CD4-positive, alpha-beta T cell treated with Interleukin-4 for 1 hour (primary cell): Measurements from ENCODE around the gene MYO1A.
"Not testable (repeated sequence)": the region's sequence is repeated elsewhere in the genome, so short reads cannot be mapped to it uniquely, and the experiment has no call there.

Source experiments
- DNase-seq, 2 donors: peaks; one replicate each; pipeline ENCODE4 v3.0.0-alpha.2; 2020 to 2022

MYO1A gene

DNA sequence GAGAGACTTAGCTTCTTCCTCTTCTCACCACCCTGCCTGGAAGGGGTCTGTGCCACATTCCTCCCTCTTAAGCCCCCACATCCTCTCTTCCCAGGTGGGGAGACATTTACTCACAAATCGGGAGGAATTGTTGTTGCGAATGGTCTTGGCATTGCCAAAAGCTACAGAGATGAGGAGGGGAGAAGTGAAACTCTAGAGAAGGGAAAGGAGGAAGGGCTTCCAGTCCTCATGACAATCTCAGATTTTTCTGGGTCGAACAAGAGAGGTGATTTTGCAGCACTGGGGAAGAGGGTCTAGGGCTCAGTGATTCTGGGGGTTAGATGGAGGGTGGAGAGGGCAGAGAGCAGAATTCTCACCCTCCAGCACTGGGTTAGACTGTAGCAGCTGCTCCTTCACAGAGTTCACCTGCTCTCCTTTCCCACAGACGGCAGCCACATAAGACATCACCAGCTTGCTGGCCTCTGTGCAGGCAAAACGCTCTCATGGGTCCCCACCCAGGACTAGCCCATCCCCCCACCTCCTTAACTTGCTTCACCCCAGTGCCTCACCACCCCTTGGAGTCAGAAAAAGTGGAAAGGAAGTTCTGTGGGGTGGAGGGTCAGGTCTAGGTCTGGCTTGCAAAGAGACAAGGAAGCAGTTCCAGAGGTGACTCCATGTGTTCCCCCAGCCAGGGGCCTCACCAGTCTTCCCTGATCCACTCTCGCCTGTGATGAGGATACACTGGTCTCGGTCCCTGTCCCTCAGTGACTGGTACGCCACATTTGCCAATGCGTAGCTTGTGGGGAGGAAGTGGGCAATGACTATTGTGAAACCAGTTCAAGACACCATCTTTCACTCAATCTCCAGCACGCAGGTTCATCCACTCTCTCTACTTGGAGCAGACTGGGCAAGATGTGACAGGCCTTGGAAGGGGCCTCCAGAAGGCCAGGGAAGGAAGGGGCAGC, 2.7 kb downstream of the MYO1A start:
- DNase-seq, result peak; percentile 42 to 46

DNA sequence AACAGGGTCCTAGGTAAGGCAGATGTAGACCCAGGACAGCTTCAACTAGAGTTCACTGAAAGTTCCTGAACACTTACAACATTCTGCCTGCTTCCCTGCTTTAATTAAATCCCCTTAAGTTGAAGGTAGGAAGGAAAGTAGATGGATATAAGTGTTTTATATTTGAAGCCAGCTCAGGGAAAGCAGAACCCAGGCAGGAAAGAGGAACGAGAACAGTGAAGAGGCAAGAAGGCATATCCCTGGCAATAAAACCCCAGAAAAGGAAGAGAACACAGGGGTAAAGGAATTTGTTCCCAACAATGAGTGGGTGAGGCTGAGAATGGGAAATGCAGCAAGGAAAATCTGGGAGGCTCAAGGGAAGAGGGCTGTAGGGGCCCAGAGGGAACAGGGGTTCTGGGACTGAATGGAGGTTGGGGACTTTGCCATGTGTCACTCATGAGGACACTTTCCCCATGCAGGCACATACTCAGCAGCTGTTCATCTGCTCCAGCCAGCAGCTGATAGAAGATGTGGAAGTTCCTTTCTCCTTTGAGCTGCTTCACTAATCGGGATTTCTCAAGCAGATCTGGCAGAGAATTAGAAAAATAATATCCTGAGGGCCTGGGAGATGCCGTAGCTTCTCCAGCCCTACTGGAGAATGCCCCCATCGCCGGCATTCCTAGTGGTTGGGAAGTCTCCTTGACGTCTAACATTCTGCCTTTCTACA, 3.7 kb downstream of the MYO1A start:
- DNase-seq, result no peak

DNA sequence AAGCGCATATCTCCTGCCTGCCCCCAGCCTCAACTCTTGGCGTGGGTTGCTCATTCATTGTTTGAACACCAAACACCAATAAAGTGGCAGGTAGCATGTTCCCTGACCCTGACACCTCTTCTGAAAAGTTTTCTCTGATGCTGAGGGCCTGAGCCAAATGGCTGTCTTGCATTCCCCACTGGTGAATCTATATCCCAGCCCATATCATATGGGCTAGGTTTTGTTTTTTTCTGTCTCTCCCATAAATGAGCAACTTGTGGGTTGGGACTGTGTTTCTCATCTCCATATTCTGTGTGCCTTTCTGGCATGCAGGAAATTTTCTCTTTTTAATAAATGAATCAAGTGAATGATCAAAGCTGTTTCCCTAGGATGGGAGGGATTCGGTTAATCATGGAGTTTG, 5.0 kb downstream of the MYO1A start:
- DNase-seq, result no peak

DNA sequence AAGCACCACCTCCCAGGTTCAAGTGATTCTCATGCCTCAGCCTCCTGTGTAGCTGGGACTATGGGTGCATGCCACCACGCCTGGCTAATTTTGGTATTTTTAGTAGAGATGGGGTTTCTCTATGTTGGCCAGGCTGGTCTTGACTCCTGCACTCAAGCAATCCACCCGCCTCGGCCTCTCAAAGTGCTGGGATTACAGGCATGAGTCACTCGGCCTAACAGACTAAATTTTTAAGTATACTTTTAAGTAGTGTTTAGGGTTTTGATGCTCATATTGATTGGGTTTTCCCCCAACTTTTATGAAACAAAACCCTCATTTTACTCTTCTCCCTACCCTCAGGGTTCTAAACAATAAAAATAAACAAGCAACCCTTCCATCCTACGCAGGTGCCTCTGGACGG, 5.5 kb downstream of the MYO1A start:
- DNase-seq, result no peak

DNA sequence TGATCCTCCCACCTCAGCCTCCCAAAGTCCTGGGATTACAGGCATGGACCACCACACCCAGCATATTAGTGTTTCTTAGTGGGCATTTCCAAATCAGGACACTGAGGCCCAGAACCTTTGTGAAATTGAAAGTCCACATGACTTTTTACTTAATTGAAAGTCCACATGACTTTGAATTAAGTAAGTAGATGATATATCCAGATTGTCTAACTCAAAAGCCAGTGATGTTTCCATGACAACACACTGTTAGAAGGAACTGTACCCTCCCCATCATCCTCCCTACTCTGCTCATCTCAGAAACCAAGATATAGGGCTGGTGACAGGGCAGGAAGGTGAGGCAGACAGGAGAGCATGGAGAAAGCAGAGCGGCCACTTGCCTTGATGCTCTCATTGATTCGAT, 7.2 kb downstream of the MYO1A start:
- DNase-seq, result no peak

DNA sequence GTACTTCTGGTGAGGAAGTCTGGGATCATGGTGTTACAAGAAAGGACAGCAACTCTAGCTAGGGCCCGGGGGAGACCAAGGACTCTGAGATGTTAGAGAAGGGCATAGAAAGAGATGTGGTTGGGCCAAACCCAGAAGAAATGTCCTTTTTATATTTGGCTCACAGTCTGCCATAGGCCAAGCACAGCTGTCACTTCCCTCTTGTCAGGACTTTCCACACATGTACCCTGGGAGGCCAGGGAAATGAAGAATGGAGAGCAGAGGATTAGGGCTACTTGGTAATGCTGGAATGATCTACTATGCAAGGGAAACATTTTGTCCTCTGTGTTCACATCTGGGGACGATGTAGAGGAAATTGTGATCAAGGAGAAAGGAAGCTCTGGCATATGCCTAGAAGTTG, 9.2 kb downstream of the MYO1A start:
- DNase-seq, result no peak

DNA sequence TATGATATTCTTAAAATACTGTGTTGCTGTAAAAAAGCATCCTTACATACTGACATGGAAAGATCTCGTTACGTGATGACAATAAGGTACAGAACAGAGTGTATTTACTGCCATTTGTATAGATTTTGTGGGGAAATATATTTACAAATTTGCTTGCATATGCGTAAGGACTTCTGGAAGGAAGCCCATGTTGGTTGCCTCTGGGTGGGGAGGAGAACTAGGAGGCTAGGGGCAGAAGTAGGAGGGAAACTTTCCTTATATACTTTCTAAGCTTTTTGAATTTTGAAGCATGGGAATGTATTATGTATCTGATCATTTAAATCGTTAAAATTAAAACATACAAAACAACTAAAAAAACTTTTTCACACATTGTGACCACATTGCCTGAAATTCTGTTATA, 9.7 kb downstream of the MYO1A start:
- no peak for DNase-seq

DNA sequence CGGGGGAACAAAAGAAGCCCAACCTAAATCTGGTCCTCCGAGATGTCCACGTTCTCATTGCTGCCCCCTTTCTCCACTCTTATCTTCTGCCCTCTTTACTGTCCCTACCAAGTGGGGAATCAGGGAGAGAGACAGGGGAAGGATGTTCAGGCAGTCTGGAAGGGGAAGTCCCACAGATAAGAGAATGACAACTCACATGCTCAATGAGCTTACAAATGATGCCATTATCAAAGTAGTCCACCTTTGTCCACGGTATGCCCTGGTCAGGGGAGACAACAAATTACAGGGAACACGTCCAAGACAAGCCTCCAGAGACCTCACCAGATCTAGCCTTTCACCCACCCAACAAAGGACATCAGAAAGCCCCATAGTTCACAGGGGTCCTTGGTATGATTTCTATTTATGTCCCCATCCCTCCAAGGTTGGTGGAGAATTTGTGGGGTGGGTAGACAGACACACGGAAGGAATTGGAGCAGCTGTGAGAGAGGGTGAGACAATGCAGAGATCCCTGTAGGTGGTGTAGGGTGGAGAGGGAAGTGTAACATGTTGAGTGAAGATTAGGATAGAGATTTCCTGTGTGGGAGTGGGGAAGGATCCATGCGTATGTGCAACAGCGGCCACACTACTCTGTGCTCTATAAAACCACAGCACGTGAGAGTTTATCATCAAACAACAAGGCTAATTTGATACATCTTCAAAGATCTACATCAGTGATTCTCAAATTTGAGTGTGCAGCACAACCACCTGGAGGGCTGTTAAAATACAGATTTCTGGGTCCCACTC, 10.7 kb downstream of the MYO1A start:
- DNase-seq, result no peak

DNA sequence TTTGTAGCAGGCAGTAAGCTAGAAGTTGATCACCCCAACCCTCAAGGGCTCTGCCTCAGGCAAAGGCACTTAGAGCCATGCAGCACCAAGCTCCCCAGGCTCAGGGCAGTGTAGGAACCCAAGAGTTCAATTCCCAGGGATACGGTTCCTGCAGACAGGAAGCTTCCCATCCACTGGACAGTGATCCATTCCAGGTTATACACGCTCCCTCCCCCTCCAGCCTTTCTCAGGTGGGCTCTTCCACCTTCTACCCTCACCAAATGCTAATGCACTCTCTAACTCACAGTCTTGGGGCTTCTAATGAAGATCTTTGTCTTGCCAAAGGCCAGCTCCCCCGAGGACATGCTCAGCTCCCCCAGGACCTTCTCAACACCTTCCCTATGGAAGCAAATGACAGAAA, 12.7 kb downstream of the MYO1A start:
- no peak for DNase-seq

DNA sequence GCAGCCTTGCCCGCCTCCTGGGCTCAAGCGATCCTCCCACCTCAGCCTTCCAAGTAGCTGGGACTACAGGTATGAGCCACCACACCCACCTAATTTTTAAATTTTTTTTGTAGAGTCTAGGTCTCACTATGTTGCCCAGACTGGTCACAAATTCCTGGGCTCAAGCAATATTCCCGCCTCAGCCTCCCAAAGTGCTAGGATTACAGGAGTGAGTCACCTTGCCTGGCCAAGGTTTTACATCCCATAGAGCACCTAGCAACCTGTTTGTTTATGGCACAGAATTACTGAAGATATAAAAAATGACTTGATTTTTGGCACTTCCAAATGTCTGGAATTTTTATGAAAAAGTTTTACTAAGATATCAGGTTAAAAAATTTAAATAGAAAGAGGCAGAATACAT, 16.5 kb downstream of the MYO1A start:
- no peak for DNase-seq

DNA sequence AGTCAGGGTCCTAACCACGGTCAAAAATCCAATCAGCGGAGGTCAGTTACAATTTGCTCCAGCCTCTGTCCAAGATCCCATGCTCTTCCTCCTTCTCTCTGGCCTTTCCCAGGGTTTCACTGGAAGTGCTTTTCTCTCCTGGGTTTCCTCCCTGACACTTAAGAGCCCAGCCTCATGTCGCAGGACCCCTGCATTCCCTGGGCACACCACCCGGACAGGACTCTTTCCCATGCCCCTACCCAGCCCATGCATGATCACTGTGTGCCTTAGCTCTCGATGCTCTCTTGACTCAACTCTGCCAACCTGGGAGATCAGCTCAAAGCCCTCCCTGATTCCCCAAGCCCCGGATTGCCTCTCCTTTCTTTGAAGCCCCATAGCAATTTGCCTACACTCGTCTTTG, 18.1 kb downstream of the MYO1A start:
- DNase-seq, result no peak

DNA sequence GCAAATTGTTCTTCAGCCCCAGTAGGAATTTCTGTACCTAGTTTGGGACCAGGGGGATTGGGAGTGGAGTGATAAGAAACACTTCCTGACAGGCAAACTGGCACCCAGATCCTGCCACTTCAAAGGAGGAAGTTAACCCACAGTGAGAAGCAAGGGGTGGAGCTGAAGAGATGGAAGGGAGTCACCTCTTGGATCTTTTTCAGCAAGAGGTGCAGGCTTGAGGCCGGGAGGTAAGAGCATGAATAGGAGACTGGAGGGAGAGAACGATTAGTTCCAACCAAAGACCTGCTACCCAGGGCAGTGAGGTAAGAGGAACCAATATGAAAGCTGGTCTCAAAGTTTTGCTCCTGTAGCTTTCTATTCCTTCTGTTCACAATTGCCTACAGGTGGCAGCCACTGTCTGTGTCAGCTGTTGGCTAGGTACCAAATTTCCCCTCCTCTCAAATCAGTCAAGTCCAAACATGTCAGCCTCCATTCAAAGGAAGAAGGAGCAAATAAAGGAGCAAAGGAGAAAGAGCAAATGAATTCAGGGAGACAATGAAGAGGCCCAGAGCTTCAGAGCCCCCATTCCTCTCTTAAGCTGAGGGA, 18.7 kb downstream of the MYO1A start:
- peak; percentile 16 to 29 for DNase-seq

DNA sequence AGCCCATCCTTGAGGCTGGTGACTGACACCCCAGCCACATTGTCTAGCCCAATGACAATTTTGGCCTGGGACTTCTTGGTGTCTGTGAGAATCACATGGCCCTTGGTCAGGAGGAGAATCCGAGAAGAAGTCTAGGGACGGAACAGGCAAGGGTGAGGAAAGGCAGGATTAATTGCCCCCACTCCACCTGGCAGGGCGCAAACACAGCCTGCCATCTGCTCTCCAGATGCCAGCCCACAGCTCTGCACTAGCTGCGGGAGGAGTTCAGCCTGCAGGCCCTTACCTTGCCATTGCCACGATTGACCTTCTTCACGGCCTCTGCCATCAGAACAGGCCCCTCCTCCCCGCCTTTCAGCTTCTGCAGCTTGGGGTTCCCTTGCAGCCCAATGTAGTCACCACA, 20.5 kb downstream of the MYO1A start:
- no peak for DNase-seq

DNA sequence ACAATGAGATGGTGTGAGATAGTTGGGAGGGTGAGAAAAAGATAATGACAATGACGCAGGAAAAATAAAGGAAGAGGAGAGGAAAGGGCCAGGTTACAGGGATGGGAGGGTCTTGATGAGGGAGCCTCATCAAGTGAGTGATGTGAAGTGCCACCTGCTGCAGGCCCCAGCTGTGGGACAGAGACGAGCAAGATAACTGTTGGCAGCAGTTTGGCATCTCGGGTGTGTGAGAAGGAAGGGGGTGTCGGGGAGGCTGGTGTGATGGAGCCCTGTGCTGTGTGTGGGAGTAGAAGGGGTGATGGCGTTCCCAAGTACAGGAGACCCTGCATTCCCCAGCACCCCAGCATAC, 22.1 kb downstream of the MYO1A start:
- no peak for DNase-seq

DNA sequence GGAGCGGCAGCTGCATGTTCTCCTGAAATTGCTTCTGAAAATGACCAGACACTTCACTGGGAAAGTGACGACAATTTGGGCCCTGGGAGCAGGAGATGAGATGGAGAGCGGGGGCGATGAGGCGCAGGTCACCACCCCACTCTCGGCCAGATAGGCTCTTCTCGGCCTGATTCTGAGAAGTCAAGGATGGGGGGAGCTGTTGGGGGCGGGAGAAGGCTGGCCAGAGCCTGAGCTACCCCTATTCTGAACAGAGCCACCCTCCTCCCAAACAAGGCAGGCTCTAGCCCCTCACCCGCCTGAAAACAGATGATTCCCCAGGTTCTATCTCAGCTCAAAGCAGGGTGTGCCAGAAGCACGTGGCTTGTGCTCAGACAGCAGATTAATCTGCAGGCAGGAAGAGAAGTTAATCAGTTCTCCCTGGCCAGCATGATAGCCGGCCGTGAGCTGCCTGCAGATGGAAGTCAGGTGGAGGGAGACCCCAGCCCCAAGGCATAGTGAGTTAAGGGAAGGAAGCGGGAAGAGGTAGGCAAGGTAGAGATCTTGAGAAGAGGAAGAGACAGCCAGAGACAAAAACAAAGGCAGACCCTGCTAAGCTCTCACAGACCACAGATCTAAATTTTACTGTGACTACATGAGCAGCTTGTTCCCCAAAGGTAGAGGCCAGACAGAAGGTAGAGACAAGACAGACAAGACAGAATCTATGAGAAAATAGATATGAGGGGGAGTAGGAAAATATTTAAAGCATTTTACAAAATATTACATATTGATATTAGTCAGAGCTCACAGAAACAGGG, 22.7 kb downstream of the MYO1A start:
- no peak for DNase-seq

DNA sequence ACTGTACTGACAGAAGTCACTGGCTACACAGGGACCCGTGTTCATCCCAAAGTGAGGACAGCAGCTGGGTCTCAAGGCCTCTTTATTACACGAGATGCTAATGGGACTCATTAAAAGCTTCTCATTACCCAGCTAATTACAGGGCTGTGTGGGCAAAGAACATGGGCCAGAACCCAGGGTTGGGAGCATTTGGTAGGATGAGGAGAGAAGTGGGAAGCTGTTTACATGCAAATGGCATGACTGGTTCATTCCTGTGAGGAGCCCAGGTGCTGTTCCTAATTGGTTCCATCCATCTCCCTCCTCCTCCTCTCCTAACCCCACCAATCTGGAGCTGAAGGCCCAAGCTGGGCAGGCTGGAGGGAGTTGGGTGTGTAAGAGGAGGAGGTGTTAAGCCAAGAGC, 24.7 kb downstream of the MYO1A start:
- no peak for DNase-seq

DNA sequence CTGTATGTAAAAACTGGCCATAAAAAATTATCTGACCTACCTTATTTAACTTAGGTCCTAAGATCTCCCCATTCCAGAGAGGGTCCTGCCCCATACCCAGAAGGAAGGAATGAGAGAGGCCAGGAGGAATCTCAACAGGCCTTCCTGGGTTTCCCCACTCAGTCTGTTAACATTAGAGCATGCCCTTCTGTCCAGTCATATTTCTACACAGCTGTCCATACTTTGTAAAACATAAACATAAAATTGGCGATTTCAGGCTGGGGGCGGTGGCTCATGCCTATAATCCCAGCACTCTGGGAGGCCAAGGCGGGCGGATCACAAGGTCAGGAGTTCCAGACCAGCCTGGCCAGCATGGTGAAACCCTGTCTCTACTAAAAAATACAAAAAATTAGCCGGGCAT, 27.6 kb downstream of the MYO1A start:
- not testable (repeated sequence) for DNase-seq

DNA sequence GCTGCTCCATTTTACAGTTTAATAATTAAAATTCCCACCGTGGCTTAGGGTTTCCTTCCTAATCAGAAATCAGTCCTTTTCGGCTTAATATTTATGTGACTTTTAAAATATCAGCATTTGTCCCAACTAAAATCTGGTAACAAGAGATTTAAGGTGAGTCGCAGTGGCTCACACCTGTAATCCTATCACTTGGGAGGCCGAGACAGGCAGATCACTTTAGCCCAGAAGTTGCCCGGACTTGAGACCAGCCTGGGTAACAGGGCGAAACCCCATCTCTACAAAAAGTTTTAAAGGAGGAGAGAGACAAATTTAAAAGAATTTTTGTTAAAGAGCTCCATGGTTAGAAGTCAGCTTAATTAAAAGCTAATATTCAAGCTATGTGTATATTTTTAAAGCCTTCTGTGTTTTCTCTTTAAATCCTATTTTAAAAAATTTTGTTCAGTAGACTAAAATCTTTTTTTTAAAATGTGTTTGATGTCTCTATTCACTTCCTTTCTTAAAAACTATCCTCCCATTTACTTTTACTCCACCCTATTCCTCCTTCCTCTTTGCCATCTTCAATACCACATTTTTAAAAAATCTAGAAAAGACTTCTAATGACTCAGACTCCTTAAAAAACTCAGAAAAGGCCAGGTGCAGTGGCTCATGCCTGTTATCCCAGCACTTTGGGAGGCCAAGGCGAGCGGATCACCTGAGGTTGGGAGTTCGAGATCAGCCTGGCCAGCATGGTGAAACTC, 29.8 kb downstream of the MYO1A start:
- DNase-seq, result no peak

DNA sequence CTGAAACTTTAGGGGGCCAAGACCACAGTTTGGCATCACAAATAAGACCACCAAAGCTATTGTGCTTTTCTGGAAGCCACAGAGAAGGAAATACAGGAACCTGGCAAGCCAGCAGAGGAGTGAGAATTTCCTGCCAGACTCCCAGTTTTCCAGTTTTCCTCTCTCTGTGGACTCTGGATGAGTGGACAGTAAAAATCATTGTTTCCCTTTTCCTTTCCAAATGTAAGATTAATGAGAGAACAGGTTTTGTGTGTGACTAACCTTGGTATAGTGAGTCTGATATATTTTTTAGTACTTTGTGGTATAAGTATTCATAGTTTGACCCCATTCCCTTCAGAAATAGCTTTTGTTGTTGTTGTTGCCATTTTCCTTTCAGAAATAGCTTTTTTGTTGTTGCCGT, 31.0 kb downstream of the MYO1A start:
- no peak for DNase-seq

DNA sequence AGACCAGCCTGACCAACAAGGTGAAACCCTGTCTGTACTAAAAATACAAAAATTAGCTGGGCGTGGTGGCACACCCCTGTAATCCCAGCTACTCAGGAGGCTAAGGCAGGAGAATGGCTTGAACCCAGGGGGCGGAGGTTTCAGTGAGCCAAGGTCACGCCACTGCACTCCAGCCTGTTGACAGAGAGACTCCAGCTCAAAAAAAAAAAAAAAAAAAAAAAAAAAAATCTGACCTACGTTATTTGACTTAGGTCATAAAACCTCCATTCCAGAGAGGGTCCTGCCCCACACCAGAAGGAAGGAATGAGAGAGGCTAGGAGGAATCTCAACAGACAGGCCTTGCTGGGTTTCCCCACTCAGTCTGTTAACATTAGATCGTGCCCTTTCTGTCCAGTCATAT, 31.6 kb downstream of the MYO1A start:
- DNase-seq, result not testable (repeated sequence)

DNA sequence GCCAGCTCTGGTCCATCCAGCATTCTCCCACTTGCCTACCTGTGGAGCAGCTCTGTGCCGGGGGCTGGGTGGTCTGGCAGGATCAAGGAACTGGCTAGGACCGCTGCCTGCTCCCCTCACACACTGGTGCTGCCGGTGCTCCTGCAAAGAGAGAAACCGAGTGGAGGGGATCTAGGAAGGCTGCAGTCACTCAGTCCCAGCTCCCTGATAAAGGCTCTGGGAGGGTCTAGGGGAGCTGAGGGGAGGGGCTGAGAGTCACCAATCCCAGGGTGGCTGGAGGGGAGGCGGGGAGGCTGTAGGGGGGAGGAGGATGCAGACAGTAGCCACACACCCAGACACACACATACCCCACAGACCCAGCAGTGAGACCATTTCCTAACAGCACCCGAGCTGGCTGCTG, 33.6 kb downstream of the MYO1A start, which contains the start of gene TAC3:
Gene TAC3 (minus strand): TSS at position 182 of the 400 bp plus-strand sequence. CDS start 732 bp downstream, outside the sequence.
- DNase-seq, result no peak
